ENCODE measurements around the gene HELZ. TPM values are rescaled to one million over a fixed set of nuclear protein-coding genes. Genes with fewer than 3 reads are reported as not detected.

The HELZ gene
- total RNA-seq, 1 donor from 2014 or later, result 39.1 TPM

- DNase-seq (ENCODE audit: low read depth, low spot score), result no peak
- H3K4me1 Mint-ChIP-seq, result peaks cover 15% of the 10 kb centered on the region
- H3K27ac Mint-ChIP-seq (ENCODE audit: unreplicated experiment), result no peak overlapping the region
These were observed 17.6 kb upstream of the HELZ start for GRCh38 chr17:67262435-67263117.

GRCh38 chr17:67260170-67260987 lies 15.4 kb upstream of the HELZ start:
- Mint-ChIP-seq H3K36me3 (ENCODE audit: low read depth) (peaks cover 2% of the 10 kb centered on the region), H3K4me3 (no peak overlapping the region), H3K27ac (ENCODE audit: unreplicated experiment) (no peak overlapping the region), H3K4me1 (peaks cover 17% of the 10 kb centered on the region), H3K27me3 (ENCODE audit: low read depth) (no peaks in the 10 kb centered on the region), H3K9me3 (no peaks in the 10 kb centered on the region)
- DNase-seq (ENCODE audit: low read depth, low spot score), result no peak
- TF ChIP-seq CTCF (conservative IDR thresholded peaks at IDR 0.05), result no peak

More at GRCh38 chr17:67262435-67263117, 17.6 kb upstream of the HELZ start:
- Mint-ChIP-seq H3K27me3 (ENCODE audit: low read depth) (no peaks in the 10 kb centered on the region), H3K4me3 (no peak overlapping the region), H3K9me3 (no peaks in the 10 kb centered on the region), H3K36me3 (ENCODE audit: low read depth) (peaks cover under 1% of the 10 kb centered on the region)
- TF ChIP-seq CTCF (conservative IDR thresholded peaks at IDR 0.05), result no peak

GRCh38 chr17:67258821-67259468 lies 13.9 kb upstream of the HELZ start:
- H3K4me1 Mint-ChIP-seq, result peaks cover 17% of the 10 kb centered on the region
- peaks cover 2% of the 10 kb centered on the region for H3K36me3 Mint-ChIP-seq (ENCODE audit: low read depth)
- no peak for DNase-seq (ENCODE audit: low read depth, low spot score)
- H3K27me3 Mint-ChIP-seq (ENCODE audit: low read depth), result no peaks in the 10 kb centered on the region
- H3K27ac Mint-ChIP-seq (ENCODE audit: unreplicated experiment), result no peak overlapping the region
- TF ChIP-seq CTCF (conservative IDR thresholded peaks at IDR 0.05), result no peak
- H3K9me3 Mint-ChIP-seq, result no peaks in the 10 kb centered on the region
- H3K4me3 Mint-ChIP-seq, result no peak overlapping the region

- no peak for DNase-seq (ENCODE audit: low read depth, low spot score)
These were observed 11.2 kb upstream of the HELZ start for GRCh38 chr17:67256075-67256732.

More at GRCh38 chr17:67256075-67256732, 11.2 kb upstream of the HELZ start:
- Mint-ChIP-seq H3K27me3 (ENCODE audit: low read depth) (no peaks in the 10 kb centered on the region), H3K4me1 (peaks cover 4% of the 10 kb centered on the region), H3K27ac (ENCODE audit: unreplicated experiment) (no peak overlapping the region), H3K4me3 (no peak overlapping the region), H3K9me3 (no peaks in the 10 kb centered on the region), H3K36me3 (ENCODE audit: low read depth) (peaks cover 2% of the 10 kb centered on the region)
- no peak for TF ChIP-seq CTCF (conservative IDR thresholded peaks at IDR 0.05)
